PC-3 (cell line): Measurements from ENCODE around the gene SLC38A10. TPM values are rescaled to one million over a fixed set of nuclear protein-coding genes. Genes with fewer than 3 reads are reported as not detected.

Source experiments
- ATAC-seq: fragments of 200-7000 bp; cut with Tn5 transposase; 2 replicates; pipeline ENCODE4 v1.9.1; 2020; ENCODE audit warnings: mild to moderate bottlenecking, moderate library complexity
- BruUV-seq: library from RNA; stranded (reverse); fragments of 400-500 nt; replicated peaks from 2 replicates; lab custom pipeline; 2021; lab: Mats Ljungman, UMichigan
- CTCF ChIA-PET: fragments of 300-600 bp; sonication (Branson Sonifier 250); formaldehyde crosslinking; loops from one replicate; lab custom pipeline; 2022; ENCODE audit warnings: antibody characterized with exemption; lab: Charles Lee
- POLR2A ChIA-PET: fragments of 300-600 bp; sonication (Branson Sonifier 250); formaldehyde crosslinking; loops from one replicate; lab custom pipeline; 2022; ENCODE audit warnings: antibody characterized with exemption; ENCODE audit not compliant: unreplicated experiment; lab: Charles Lee
- DNase-seq: peaks from one replicate; pipeline ENCODE4 v3.0.0-alpha.2; 2015
- H2AFZ ChIP-seq: fragments of 300-600 bp; sonication (generic); 2 replicates; pipeline ENCODE4 v1.6.0; 2016; ENCODE audit warnings: antibody characterized with exemption, low read length
- H3F3A ChIP-seq: fragments of 300-600 bp; sonication (generic); one replicate; pipeline ENCODE4 v1.6.0; 2017; ENCODE audit warnings: antibody characterized with exemption, low read length, control low read depth, mild to moderate bottlenecking; ENCODE audit not compliant: unreplicated experiment
- H3K27ac ChIP-seq: fragments of 300-600 bp; sonication (generic); 2 replicates; pipeline ENCODE4 v1.5.1; 2016; ENCODE audit warnings: mild to moderate bottlenecking, low read length
- H3K27me3 ChIP-seq: fragments of 300-600 bp; sonication (generic); 2 replicates; pipeline ENCODE4 v1.6.1; 2016; ENCODE audit warnings: low read length, mixed read lengths
- H3K36me3 ChIP-seq: fragments of 300-600 bp; sonication (generic); 2 replicates; pipeline ENCODE4 v1.6.1; 2016; ENCODE audit warnings: low read depth, mixed run types, low read length, mixed read lengths
- H3K4me1 ChIP-seq: fragments of 300-600 bp; sonication (generic); 2 replicates; pipeline ENCODE4 v1.5.1; 2016; ENCODE audit warnings: low read length; ENCODE audit not compliant: insufficient read depth
- H3K4me2 ChIP-seq: fragments of 300-600 bp; sonication (generic); 2 replicates; pipeline ENCODE4 v1.6.0; 2016; ENCODE audit warnings: low read length
- H3K4me3 ChIP-seq: fragments of 300-600 bp; sonication (generic); 2 replicates; pipeline ENCODE4 v1.5.1; 2016; ENCODE audit warnings: mild to moderate bottlenecking, low read length, mixed read lengths
- H3K79me2 ChIP-seq: fragments of 300-600 bp; sonication (generic); 2 replicates; pipeline ENCODE4 v1.6.1; 2017; ENCODE audit warnings: low read length, mixed read lengths
- H3K9ac ChIP-seq: fragments of 300-600 bp; sonication (generic); 2 replicates; pipeline ENCODE4 v1.6.0; 2016; ENCODE audit warnings: mild to moderate bottlenecking, low read length
- H3K9me2 ChIP-seq: fragments of 300-600 bp; sonication (generic); replicated peaks from 2 replicates; pipeline ENCODE4 v1.6.1; 2016; ENCODE audit warnings: mixed run types, low read length, mixed read lengths
- H3K9me3 ChIP-seq: fragments of 300-600 bp; sonication (generic); 2 replicates; pipeline ENCODE4 v1.6.1; 2016; ENCODE audit warnings: low read length, mixed read lengths
- H4K20me1 ChIP-seq: fragments of 300-600 bp; sonication (generic); 2 replicates; pipeline ENCODE4 v1.6.1; 2016; ENCODE audit warnings: low read length, mixed read lengths
- CTCF ChIP-seq: fragments of 300-600 bp; sonication (generic); conservative IDR thresholded peaks from 2 replicates; pipeline ENCODE4 v1.5.1; 2017; ENCODE audit warnings: antibody characterized with exemption, low read depth, mild to moderate bottlenecking, low read length
- EZH2 ChIP-seq: fragments of 300-600 bp; sonication (generic); IDR thresholded peaks from one replicate; pipeline ENCODE4 v1.6.1; 2017; ENCODE audit warnings: antibody characterized with exemption, mild to moderate bottlenecking, low read length; ENCODE audit not compliant: unreplicated experiment
- EZH2phosphoT487 ChIP-seq: fragments of 300-600 bp; sonication (generic); IDR thresholded peaks from 2 replicates; pipeline ENCODE4 v1.6.1; 2018; ENCODE audit warnings: mild to moderate bottlenecking, antibody characterized with exemption, low read length, borderline replicate concordance
- intact Hi-C: fragments of 100-400 bp; cut with micrococcal nuclease; formaldehyde crosslinking; loops from 2 replicates; pipeline ENCODE4 v1.9.0; 2023
- total RNA-seq: library from RNA; depleted of rRNA; stranded (reverse); fragments of >200 nt; gene quantifications from 2 replicates; pipeline ENCODE4 v1.2.3, GENCODE V29; 2014

SLC38A10 gene
- total RNA-seq, 1 experiment from 2014 or later: 77.8 TPM

DNA sequence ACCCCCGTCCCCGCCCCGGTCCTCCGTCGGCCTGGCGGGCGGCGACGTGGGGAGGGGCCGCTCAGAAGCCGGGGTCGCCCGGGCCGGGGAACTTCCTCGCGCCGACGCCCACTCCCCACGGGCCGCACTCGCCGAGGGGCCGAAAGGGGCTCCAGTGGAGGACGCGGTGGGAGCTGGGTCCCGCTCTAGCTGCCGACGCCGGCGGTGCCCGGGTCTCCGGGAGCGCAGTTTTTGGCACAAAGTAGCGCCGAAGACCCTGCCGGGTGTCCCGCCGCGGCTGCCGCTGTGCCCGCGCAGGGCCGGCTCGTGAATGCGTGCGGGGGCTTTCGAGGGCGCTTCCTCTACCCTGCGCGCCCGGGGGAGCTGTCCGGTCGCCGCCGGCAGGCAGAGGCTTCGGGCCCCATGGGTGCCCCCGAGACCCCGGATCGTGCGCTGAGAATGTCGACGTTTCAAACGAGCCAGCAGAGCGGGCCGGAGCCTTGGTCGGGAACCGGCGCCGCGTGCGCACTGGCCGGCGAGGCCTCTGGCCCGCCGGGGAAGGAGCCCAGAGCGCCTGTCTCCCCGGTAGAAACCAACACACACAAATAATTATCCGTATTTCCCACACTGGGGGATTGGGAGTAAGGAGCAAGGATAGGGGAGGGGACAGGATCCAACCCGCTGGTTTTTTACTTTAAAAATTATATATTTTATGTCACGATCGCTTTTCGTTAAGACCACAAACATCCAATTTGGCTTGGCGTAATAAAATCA is 46.6 kb upstream of the SLC38A10 start:
- Histone ChIP-seq H3K9ac (peak overlapping the region; percentile 96), H3K4me2 (peak overlapping the region; percentile 97), H3K79me2 (peaks cover 65% of the 10 kb centered on the region), H2AFZ (peak overlapping the region; percentile 52), H4K20me1 (no peaks in the 10 kb centered on the region), H3K27ac (peak overlapping the region; percentile 86), H3K4me1 (peaks cover 39% of the 10 kb centered on the region), H3K9me2 (no peaks in the 10 kb centered on the region), H3F3A (no peaks in the 10 kb centered on the region), H3K36me3 (no peaks in the 10 kb centered on the region), H3K4me3 (peak overlapping the region; percentile 79), H3K9me3 (no peaks in the 10 kb centered on the region), H3K27me3 (no peaks in the 10 kb centered on the region)
- ChIA-PET POLR2A (interaction anchor here (0.7 kb wide), 1 partner anchor 980 kb away, joined by 3 read pairs; no protein-coding TSS in a partner anchor), CTCF (interaction anchor here (0.7 kb wide), 1 partner anchor 33 kb away, joined by 6 read pairs; no protein-coding TSS in a partner anchor)
- BruUV-seq: no TSS peak
- intact Hi-C loops: loop anchor here (2.0 kb wide), 1 partner anchor 33 kb away; no protein-coding TSS in a partner anchor
- ATAC-seq (no peak), DNase-seq (peak; percentile 28)
- no peak for TF ChIP-seq CTCF
- no peak for TF ChIP-seq EZH2
- no peak for TF ChIP-seq EZH2phosphoT487

DNA sequence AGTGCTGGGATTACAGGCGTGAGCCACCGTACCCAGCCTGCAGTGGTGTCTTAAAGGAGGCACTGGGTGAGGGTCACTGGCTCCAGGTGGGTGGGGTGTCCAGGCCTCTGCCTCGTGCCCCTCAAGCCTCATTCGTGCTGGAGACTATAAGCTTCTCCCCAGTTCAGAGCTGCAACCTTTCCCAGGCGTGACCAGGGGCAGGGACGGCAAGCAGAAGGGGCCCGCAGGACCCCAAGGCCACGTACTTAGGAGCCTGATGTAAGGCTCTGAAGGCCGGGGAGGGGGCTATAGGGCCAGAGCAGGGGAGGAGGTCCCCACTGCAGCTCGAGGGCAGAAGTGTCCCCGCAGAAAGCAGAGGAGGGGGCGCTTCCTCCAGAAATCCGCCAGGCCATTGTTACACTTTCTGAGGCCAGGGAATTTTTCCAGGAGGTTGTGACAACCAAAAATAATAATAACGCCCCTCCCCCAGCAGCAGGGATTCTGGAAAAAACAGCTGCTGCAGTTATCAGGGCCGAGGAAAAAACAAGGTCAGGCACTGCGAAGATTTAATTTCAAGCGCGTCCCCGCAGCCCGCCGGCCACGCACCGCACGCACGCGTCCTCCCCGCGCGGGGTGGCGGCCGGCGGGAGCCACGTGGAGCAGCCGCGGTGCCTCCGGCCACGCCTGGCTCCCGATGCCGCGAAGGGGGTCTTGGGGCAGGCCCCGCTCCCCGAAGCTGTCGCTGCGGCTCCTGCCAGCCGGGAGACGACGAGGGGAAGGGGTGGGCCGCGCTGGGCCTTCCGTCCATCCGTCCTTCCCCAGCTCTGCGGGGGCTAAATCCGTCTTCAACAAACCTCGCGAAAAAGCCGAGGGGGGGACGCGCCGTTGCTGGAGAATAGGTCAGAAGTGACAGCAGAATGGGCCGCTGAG is 45.8 kb upstream of the SLC38A10 start:
- peaks cover 39% of the 10 kb centered on the region for H3K4me1 ChIP-seq
- H3F3A ChIP-seq: no peaks in the 10 kb centered on the region
- no peak for TF ChIP-seq EZH2phosphoT487
- no peak for TF ChIP-seq CTCF
- DNase-seq: peak; percentile 29
- no peaks in the 10 kb centered on the region for H3K9me2 ChIP-seq
- no peaks in the 10 kb centered on the region for H3K27me3 ChIP-seq
- peak overlapping the region; percentile 97 for H3K4me2 ChIP-seq
- H2AFZ ChIP-seq: peak overlapping the region; percentile 52
- peak overlapping the region; percentile 96 for H3K9ac ChIP-seq
- peaks cover 65% of the 10 kb centered on the region for H3K79me2 ChIP-seq
- no peaks in the 10 kb centered on the region for H4K20me1 ChIP-seq
- peak overlapping the region; percentile 86 for H3K27ac ChIP-seq
- ChIA-PET CTCF (no interaction called here), POLR2A (no interaction called here)
- H3K9me3 ChIP-seq: no peaks in the 10 kb centered on the region
- H3K4me3 ChIP-seq: peak overlapping the region; percentile 79
- no peaks in the 10 kb centered on the region for H3K36me3 ChIP-seq
- BruUV-seq: no TSS peak
- intact Hi-C loops: loop anchor here (2.0 kb wide), 1 partner anchor 32 kb away; no protein-coding TSS in a partner anchor
- no peak for ATAC-seq
